K562 (cell line): ENCODE results near the gene ZNF500. TPM values are rescaled to one million over a fixed set of nuclear protein-coding genes. Genes with fewer than 3 reads are reported as not detected.

ENCODE experiments used
- ELF4 ChIP-seq: fragments of 450-650 bp; formaldehyde crosslinking; IDR thresholded peaks from 2 replicates; pipeline ENCODE4 v1.4.0; 2022; ENCODE audit warnings: missing genetic modification characterization
- HDAC3 ChIP-seq: fragments of 450-650 bp; IDR thresholded peaks from 2 replicates; pipeline ENCODE4 v1.6.1; 2018; ENCODE audit warnings: borderline replicate concordance, mild to moderate bottlenecking, moderate library complexity; ENCODE audit not compliant: partially characterized antibody
- HMGN3 ChIP-seq: IDR thresholded peaks from 2 replicates; pipeline ENCODE4 v1.6.1; 2011; ENCODE audit warnings: borderline replicate concordance, low read depth, mild to moderate bottlenecking, mixed read lengths, low read length; ENCODE audit not compliant: insufficient read length; ENCODE audit errors: extremely low read depth
- LARP7 ChIP-seq: fragments of 450-650 bp; IDR thresholded peaks from 2 replicates; pipeline ENCODE4 v1.6.1; 2016
- MYNN ChIP-seq, 2 experiments: sonication (generic); formaldehyde crosslinking in 1 of 2; IDR thresholded peaks; 2 replicates each; pipeline versions ENCODE4 v1.5.0 to v1.6.1; 2016 to 2020; ENCODE audit warnings: antibody characterized with exemption in 1 of 2, missing genetic modification reagents in 1 of 2
- NCOA4 ChIP-seq: fragments of 450-650 bp; IDR thresholded peaks from 2 replicates; pipeline ENCODE4 v1.6.1; 2018; ENCODE audit warnings: mild to moderate bottlenecking; ENCODE audit not compliant: partially characterized antibody
- POLR2A ChIP-seq: fragments of 450-650 bp; conservative IDR thresholded peaks from 2 replicates; pipeline ENCODE4 v1.6.1; 2016
- PURB ChIP-seq: sonication (generic); formaldehyde crosslinking; IDR thresholded peaks from 2 replicates; pipeline ENCODE4 v1.9.0; 2021; ENCODE audit warnings: low read depth, mild to moderate bottlenecking, missing genetic modification reagents
- RFX5 ChIP-seq: IDR thresholded peaks from 2 replicates; pipeline ENCODE4 v1.6.1; 2011; ENCODE audit warnings: low read depth, mild to moderate bottlenecking, improper control_type of control experiment, low read length
- TCF3 ChIP-seq: sonication (generic); formaldehyde crosslinking; IDR thresholded peaks from 2 replicates; pipeline ENCODE4 v1.4.0; 2020; ENCODE audit warnings: mild to moderate bottlenecking, missing genetic modification reagents
- TSC22D4 ChIP-seq: fragments of 450-650 bp; IDR thresholded peaks from 2 replicates; pipeline ENCODE4 v1.6.1; 2016; ENCODE audit warnings: missing genetic modification characterization, missing biosample characterization, control low read depth
- WHSC1 ChIP-seq: IDR thresholded peaks from one replicate; pipeline ENCODE4 v1.6.1; 2012; ENCODE audit warnings: low read length, control low read depth, inconsistent platforms
- polyA plus RNA-seq, 8 experiments: library from polyadenylated mRNA; depleted of rRNA in 4 of 8; stranded (reverse) in 5 of 8; unstranded in 3 of 8; fragments of >200 nt; fragmentation: Nextera tagmentation in 2 of 8; fragmentation: Illumina TruSeq in 1 of 8; extraction: Ambion mirVana in 2 of 8; extraction: Trizol in 1 of 8; gene quantifications; 2 replicates each; pipeline versions ENCODE4 v1.2.1 to v1.2.3, GENCODE V29; 2011 to 2014; ENCODE audit warnings: inconsistent platforms in 1 of 8, missing spikeins in 1 of 8
- total RNA-seq, 7 experiments: library from RNA; depleted of rRNA in 6 of 7; stranded (reverse); fragments of >200 nt in 6 of 7; fragmentation: Illumina TruSeq in 2 of 7; extraction: Trizol in 2 of 7; gene quantifications; 2 replicates each; pipeline versions ENCODE4 v1.2.1 to v1.2.3, GENCODE V29; 2011 to 2021; ENCODE audit warnings: low replicate concordance in 1 of 7
- TF ChIP-seq, protein P1 (sequence below): IDR thresholded peaks from 2 replicates; pipeline ENCODE4 v1.6.1; 2011; ENCODE audit not compliant: insufficient read length; ENCODE audit errors: extremely low read depth
- TF ChIP-seq, protein P2 (sequence below): IDR thresholded peaks from 2 replicates; pipeline ENCODE4 v1.6.1; 2011; ENCODE audit warnings: borderline replicate concordance, low read depth, mild to moderate bottlenecking, moderate library complexity, low read length; ENCODE audit not compliant: insufficient read depth, poor library complexity, severe bottlenecking
- TF ChIP-seq, protein P3 (sequence below): fragments of 250-450 bp; sonication (Bioruptor Pico); IDR thresholded peaks from 2 replicates; pipeline ENCODE4 v1.5.0; 2021
- TF ChIP-seq, protein P4 (sequence below): sonication (generic); formaldehyde crosslinking; IDR thresholded peaks from 2 replicates; pipeline ENCODE4 v1.8.1; 2023; ENCODE audit warnings: mild to moderate bottlenecking, missing genetic modification reagents, moderate library complexity
- TF ChIP-seq, protein P5 (sequence below): fragments of 250-450 bp; sonication (Bioruptor Pico); IDR thresholded peaks from 2 replicates; pipeline ENCODE4 v1.4.0; 2020; ENCODE audit warnings: mild to moderate bottlenecking, moderate library complexity
- TF ChIP-seq, protein P6 (sequence below): fragments of 450-650 bp; formaldehyde crosslinking; IDR thresholded peaks from 2 replicates; pipeline ENCODE4 v1.4.0; 2022; ENCODE audit warnings: mild to moderate bottlenecking, moderate library complexity

ZNF500 gene
- total and polyA plus RNA-seq, 9 of the 15 experiments (the other 6 are each of a cell fraction or from before 2014, with no cell fraction given), result 0.80 to 20.8 (median 5.3) TPM

DNA sequence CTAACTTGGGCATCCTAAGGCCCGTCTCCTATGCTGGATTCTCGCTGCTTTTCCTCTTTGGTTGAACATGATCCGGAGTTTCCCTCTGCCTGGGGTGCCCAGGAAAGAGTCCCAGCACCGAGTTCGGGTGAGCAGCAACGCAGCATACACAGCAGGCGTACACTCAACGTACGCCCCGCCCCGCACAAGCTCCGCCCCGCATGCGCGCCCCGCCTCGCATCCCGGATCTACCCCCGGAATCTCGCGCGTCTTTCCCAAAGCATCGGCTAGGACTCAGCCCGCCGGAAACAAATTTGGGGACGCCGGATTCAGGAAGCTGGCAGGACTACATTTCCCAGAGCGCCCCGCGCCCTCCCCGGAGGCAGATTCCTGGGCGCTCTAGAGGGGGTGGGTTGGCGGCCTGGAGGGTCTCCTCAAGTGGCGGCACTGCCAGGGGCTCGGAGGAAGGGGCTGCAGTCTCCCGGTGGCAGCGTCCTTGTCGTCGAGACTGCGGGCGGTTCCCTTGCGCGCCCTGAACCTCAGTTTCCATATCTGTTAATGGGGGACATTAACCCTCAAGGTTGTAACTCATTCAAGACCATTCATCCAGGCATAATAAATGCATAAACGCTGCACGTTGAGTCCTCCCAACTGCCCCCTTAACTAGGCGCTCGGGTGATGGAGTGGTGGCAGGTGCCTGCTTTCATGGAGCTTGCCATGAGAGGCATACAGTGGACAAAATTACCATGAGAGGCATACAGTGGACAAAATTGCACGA, 1.8 kb upstream of the ZNF500 start (continued):
- TF ChIP-seq, protein P1, sequence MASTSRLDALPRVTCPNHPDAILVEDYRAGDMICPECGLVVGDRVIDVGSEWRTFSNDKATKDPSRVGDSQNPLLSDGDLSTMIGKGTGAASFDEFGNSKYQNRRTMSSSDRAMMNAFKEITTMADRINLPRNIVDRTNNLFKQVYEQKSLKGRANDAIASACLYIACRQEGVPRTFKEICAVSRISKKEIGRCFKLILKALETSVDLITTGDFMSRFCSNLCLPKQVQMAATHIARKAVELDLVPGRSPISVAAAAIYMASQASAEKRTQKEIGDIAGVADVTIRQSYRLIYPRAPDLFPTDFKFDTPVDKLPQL, result no peak
- TF ChIP-seq, protein P2, sequence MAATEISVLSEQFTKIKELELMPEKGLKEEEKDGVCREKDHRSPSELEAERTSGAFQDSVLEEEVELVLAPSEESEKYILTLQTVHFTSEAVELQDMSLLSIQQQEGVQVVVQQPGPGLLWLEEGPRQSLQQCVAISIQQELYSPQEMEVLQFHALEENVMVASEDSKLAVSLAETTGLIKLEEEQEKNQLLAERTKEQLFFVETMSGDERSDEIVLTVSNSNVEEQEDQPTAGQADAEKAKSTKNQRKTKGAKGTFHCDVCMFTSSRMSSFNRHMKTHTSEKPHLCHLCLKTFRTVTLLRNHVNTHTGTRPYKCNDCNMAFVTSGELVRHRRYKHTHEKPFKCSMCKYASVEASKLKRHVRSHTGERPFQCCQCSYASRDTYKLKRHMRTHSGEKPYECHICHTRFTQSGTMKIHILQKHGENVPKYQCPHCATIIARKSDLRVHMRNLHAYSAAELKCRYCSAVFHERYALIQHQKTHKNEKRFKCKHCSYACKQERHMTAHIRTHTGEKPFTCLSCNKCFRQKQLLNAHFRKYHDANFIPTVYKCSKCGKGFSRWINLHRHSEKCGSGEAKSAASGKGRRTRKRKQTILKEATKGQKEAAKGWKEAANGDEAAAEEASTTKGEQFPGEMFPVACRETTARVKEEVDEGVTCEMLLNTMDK, result no peak
- TF ChIP-seq POLR2A (peak; percentile 86), PURB (no peak), HDAC3 (no peak), NCOA4 (no peak), TSC22D4 (no peak), ELF4 (CRISPR knock-in tag) (no peak), TCF3 (no peak), HMGN3 (peak; percentile 60), LARP7 (no peak), MYNN (IDR thresholded peaks at IDR 0.05) (no peak), MYNN (CRISPR knock-in tag; IDR thresholded peaks at IDR 0.05) (no peak), RFX5 (no peak), WHSC1 (no peak)
- TF ChIP-seq, protein P3, sequence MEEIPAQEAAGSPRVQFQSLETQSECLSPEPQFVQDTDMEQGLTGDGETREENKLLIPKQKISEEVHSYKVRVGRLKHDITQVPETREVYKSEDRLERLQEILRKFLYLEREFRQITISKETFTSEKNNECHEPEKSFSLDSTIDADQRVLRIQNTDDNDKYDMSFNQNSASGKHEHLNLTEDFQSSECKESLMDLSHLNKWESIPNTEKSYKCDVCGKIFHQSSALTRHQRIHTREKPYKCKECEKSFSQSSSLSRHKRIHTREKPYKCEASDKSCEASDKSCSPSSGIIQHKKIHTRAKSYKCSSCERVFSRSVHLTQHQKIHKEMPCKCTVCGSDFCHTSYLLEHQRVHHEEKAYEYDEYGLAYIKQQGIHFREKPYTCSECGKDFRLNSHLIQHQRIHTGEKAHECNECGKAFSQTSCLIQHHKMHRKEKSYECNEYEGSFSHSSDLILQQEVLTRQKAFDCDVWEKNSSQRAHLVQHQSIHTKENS (CRISPR knock-in tag), result no peak
- TF ChIP-seq, protein P4, sequence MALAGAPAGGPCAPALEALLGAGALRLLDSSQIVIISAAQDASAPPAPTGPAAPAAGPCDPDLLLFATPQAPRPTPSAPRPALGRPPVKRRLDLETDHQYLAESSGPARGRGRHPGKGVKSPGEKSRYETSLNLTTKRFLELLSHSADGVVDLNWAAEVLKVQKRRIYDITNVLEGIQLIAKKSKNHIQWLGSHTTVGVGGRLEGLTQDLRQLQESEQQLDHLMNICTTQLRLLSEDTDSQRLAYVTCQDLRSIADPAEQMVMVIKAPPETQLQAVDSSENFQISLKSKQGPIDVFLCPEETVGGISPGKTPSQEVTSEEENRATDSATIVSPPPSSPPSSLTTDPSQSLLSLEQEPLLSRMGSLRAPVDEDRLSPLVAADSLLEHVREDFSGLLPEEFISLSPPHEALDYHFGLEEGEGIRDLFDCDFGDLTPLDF, result 0 out of 2 replicates have a peak, but pooled peaks have one; percentile 45
- TF ChIP-seq, protein P5, sequence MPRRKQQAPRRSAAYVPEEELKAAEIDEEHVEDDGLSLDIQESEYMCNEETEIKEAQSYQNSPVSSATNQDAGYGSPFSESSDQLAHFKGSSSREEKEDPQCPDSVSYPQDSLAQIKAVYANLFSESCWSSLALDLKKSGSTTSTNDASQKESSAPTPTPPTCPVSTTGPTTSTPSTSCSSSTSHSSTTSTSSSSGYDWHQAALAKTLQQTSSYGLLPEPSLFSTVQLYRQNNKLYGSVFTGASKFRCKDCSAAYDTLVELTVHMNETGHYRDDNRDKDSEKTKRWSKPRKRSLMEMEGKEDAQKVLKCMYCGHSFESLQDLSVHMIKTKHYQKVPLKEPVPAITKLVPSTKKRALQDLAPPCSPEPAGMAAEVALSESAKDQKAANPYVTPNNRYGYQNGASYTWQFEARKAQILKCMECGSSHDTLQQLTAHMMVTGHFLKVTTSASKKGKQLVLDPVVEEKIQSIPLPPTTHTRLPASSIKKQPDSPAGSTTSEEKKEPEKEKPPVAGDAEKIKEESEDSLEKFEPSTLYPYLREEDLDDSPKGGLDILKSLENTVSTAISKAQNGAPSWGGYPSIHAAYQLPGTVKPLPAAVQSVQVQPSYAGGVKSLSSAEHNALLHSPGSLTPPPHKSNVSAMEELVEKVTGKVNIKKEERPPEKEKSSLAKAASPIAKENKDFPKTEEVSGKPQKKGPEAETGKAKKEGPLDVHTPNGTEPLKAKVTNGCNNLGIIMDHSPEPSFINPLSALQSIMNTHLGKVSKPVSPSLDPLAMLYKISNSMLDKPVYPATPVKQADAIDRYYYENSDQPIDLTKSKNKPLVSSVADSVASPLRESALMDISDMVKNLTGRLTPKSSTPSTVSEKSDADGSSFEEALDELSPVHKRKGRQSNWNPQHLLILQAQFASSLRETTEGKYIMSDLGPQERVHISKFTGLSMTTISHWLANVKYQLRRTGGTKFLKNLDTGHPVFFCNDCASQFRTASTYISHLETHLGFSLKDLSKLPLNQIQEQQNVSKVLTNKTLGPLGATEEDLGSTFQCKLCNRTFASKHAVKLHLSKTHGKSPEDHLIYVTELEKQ, result no peak
- TF ChIP-seq, protein P6, sequence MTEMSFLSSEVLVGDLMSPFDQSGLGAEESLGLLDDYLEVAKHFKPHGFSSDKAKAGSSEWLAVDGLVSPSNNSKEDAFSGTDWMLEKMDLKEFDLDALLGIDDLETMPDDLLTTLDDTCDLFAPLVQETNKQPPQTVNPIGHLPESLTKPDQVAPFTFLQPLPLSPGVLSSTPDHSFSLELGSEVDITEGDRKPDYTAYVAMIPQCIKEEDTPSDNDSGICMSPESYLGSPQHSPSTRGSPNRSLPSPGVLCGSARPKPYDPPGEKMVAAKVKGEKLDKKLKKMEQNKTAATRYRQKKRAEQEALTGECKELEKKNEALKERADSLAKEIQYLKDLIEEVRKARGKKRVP (CRISPR knock-in tag), result no peak
